NOMO-1 treated with DMSO at 0.1 percent for 48 hours (cell line): ENCODE data around the gene MCAM.

ENCODE experiments used
- DNase-seq: peaks from one replicate; lab custom pipeline; 2025; ENCODE audit not compliant: unreplicated experiment; lab: John Stamatoyannopoulos, UW

Gene MCAM, protein sequence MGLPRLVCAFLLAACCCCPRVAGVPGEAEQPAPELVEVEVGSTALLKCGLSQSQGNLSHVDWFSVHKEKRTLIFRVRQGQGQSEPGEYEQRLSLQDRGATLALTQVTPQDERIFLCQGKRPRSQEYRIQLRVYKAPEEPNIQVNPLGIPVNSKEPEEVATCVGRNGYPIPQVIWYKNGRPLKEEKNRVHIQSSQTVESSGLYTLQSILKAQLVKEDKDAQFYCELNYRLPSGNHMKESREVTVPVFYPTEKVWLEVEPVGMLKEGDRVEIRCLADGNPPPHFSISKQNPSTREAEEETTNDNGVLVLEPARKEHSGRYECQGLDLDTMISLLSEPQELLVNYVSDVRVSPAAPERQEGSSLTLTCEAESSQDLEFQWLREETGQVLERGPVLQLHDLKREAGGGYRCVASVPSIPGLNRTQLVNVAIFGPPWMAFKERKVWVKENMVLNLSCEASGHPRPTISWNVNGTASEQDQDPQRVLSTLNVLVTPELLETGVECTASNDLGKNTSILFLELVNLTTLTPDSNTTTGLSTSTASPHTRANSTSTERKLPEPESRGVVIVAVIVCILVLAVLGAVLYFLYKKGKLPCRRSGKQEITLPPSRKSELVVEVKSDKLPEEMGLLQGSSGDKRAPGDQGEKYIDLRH

DNA sequence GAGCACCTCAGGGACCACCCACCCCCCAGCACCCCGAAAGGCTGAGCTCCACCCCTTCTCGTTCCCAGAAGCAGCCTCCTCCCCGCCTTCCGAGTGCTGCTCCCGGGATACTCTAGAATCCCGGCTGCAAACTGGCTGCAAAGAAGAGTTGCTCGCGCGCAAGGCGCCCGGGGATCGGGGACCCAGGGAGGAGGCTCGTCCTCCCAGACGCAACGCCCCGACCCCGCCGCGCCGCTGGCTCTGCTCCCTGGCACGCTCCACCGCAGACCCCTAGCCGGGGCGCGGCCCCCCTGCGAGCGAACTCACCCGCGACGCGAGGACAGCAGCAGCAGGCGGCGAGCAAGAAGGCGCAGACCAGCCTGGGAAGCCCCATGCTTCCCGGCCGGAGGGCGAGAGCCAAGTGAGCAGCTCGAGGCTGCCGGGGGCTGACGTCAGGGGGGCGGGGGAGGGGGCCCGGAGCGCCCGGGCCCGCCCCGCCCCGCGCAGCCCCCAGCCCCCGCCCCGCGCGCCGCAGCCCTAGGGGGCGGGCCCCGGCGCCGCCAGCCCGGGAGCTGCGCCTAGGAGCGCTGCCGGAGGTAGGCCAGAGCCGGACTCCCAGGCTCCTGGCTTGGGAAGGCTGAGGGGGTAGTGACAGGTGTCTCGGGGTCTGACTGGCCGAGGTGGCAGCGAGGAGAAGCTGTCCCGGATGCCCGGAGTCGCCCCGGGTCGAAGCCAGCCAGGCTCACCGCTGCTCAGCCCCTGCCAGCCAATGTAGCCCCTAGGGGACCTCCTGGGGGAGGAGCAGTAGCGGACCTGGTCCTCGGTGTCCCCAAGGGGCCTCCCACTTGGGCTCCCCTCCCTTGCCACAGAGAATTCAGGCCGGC, at the start of gene MCAM:
Gene MCAM, minus strand, starts transcription at position 402 of the 863 bp plus-strand sequence. Its CDS starts 29 bp downstream, at position 373.
- no peak for DNase-seq

DNA sequence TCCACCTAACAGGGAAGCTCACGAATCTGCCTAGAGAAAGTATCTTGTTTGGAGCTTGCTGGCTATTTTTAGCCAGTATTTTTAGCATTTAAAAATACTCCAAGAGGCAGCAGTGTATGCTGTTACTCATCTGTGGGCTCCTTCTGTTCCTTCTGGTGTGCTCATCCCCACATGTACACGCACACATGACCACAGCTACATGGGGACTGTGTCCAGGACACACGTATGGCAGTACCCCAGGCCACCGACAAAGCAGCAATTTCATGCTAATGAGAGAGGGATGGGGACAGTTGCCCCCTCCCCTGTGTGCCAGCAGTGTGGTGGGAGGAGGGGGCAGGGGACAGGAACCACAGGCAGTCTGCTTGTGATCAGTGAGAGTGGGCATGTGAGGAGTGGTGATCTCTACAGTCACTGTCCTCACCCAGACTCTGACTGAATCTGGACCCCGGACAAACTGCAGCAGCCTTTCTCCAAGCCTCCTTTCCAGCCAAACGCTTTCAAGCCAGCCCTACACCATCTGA, 48.2 kb upstream of the MCAM start:
- DNase-seq = peak; percentile 20

DNA sequence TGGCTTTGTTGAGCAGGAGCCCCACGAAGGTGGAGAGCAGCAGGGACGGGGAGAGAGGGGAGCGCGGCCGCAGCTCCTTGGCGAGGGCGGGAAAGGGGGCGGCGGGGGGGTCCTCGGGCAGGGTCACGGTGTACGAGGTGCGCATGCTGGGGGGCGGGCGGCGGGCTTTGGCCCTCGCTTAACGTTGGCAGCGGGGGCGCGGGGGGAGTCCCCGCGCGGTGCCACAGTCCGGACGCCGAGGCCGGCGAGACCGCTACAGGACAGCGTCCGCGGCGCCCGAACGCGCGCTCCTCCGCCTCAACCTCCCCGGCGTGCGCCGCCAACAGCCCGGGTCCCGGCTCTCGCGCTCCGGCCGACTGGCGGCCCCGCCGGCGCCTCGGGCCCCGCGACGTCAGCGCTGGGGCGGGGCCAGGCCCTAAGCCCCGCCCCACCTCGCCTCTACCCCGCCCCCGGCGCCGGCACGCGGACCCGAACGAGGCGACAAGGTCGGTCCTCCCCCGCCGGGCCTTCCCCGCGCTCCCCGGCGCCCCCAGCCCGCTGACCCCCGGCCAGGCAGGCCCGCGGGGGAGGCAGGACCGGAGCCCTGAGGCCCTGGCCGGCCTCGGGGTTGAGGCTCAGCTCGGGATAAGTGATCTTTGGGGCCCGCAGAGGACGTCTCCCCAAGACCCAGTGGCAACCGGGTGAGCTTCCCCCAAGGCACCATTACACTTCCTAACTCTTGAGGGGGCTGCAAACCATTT, 47.1 kb upstream of the MCAM start:
- peak; percentile 25 for DNase-seq

DNA sequence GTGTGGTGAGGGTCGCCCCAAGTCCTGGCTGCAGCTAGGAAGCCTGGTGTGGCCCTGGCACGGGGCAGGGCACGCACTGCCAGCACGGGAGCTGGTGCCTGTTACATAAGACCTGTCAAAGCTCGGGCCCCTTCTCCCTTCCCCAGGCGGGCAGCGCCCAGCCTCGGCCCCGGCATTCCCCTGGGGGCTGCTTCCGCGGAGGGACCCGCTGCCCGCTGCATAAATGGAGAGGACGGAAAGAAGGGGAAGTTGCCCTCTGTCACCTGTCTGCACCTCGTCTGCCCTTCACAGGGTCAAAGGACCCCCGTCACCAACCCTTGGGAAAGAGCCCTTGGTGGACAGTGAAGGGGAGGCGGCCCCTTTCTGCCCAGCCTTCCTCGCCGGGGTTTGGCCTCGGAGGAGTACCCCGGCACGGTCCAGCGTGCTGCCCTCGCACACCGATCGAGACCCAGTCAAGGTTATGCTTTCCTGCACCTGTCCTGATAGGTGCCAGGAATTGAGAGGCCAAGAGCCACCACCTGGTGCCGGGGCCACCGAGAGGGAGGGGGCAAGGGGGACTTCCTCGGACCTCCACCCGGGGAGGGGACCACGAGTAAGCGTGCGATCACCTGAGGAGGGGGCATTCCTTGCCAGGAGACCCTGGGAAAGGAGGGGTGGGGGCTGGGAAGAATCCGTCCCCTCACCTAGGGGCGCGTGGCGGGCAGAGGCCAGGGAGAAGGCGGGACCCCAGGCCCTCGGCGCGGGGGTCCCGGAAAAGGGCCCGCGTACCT, 46.3 kb upstream of the MCAM start:
- DNase-seq = no peak

DNA sequence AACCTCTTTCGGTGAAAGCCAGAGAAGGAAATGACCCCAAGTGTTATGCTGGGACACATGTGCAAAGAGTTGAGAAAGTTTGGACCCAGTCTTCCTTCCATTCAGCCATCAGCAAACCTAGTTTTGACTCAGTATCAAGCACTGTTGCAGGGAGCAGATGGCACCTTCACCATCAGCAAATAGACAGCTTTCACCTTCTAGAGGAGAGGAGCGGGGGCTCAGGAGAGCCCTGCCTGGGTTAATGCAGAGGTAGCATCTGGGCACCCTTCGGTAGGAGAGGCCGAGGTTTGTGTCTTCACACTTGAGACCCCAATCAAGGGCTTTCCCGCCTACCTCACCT, 45.8 kb upstream of the MCAM start:
- DNase-seq = no peak

DNA sequence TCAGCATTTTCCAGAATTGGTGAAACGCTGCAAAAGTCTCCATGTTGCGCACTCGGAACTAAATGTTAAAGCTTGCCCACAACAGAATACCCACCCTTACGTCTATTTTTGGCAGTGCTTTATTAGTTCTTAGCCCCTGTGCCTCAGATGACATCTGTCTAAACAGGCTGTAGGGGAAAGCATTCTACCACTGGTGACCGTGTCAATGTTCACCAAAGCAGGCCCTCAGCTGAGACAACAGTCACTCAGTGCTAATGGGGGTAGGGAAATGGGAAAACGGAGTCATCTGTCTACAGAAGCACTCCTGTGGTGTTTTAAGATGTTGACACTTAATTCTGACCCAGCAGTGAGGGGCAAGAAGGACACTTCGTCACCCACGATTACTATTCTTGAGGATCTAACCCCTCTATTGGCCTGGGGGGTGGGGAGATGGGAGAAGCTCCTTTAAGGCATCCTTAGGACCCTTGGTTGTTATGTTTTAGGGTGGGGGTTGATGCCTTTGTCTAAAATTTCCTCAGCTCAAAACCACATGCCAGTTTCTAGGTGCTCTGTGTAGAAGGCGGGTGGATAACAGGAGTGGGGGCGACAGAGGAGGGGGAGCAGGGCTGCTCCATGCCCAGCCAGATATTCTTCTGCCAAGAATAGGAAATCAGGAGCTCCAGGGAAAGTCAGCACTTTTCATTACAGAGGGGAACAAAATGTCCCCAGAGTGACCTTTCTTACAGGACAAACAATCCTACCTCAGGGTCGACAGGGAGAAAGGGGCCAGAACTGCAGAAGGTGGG, 45.2 kb upstream of the MCAM start:
- no peak for DNase-seq

DNA sequence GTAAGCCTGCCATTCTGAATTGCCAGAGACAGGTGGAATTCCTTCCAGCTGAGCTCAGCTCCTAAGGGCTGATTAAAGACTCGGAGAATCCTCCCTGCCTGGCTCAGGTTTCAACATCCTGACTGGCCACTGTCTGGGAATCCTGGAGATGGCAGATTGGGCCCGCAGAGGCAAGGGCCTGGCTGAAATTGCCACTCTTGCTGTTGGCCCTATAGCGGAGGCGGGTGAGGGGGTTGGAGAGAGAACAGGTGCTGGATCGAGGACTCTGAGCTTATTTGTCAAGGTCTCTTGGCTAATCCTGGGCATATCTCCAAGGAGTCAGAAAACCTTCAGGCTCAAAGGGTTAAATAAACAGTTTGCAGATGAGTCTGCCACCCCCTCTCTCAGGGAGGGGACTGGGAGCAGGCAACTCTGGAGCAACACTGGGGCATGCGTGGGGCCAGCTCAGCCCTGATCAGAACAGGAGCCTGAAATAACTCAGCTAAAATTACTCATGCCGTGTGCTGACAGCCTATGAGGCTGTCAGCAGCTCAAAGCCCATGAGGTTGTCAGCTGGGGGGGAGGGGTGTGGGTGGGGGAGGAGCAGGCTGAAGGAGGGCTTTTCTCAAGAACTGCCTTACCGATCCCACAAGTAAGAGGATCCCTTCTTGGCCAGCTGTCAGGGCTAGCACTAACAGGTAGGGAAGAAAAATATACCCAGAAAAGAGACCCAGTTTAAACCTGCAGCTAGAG, 44.3 kb upstream of the MCAM start:
- DNase-seq = peak; percentile 70

DNA sequence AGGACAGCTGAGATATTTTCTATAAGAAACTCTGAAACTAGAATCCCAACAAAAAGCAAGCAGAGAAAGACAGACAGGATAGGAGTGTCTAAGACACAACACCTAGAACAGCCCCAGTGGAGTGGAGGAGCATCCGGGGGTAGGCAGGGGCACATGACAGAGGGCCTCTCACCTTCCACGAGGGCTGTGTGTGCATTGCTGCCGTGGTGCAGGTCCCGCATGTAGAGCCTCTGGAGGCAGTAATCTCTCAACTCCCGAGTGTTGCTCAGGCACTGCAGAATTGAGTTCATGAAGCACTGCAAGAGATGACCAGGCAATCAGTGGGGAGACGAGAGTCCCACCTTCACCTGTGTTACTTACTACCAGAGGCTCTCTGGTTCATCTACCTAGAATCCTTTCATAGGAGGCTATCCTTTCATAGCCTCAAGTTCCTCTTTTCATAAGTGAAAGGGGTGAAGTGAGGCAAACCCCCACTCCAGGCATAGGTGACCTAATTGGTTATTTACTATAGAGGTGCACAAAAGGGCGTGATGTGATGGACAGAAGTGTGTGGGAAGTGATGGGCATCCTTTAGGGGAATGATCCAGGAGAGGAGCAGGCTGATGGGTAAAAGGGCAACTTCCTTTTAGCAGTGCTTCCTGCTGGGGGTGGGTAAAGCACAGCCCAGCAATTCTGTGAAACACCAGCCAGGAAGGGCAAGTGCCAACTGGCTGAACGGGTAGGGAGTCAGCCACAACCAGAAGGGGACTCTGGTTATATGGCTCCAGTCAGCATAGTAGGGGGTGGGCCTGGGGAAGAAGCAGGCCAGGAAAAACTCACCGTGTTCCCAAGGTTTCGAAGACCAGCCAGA, 42.7 kb upstream of the MCAM start:
- DNase-seq = peak; percentile 29

DNA sequence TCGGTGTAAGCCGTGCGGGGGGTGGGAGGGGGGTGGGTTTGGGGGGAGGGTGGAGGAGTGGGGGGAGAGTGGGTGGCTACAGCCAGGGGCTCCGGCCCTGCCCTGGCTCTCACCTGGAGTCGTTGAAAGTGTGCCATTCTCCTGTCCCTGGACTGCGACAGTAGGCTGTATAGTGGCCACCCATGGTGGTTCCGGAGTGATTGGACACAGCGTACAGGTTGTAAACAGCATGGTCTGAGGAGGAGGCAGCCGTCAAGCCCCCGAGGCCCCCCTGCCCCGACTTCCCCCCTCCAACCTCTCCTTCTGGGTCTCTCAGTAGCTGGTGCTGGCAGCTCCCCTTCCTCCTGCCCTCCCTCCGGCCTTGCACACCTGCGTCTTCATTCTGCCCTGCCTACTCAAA, 40.1 kb upstream of the MCAM start:
- no peak for DNase-seq

DNA sequence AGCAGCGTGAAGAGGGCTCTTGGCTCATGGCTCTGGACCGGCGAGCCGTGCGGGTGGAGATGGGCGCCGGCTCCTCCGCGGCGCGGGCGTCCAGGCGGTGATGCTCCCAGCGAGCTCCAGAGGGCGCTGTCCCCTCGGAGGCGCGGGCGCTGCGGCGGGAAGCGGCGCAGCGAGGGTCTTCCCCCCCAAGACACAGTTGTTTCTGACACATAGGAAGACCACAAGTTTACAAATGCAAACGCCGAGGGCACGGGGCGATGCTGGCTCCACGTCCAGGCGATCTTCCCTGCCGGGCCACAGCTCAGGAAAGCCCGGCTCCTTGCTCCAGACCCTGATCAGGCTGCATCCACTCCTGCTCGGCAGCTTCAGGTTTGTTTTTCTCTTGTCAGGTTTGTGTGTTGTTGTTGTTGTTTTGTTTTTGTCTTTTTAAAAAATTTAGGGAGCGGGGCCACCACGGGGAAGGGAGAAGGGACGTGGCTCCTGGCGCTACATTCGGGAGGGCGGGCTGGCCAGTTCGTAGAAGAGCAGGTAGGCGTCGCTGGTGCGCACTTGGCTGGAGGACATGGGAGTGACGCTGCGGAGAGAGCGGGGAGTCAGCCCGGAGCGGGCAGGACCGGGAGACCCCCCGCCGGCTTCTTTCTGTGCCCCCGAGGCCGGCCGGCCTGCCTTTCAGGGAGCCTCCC, 39.6 kb upstream of the MCAM start:
- DNase-seq = peak; percentile 77

DNA sequence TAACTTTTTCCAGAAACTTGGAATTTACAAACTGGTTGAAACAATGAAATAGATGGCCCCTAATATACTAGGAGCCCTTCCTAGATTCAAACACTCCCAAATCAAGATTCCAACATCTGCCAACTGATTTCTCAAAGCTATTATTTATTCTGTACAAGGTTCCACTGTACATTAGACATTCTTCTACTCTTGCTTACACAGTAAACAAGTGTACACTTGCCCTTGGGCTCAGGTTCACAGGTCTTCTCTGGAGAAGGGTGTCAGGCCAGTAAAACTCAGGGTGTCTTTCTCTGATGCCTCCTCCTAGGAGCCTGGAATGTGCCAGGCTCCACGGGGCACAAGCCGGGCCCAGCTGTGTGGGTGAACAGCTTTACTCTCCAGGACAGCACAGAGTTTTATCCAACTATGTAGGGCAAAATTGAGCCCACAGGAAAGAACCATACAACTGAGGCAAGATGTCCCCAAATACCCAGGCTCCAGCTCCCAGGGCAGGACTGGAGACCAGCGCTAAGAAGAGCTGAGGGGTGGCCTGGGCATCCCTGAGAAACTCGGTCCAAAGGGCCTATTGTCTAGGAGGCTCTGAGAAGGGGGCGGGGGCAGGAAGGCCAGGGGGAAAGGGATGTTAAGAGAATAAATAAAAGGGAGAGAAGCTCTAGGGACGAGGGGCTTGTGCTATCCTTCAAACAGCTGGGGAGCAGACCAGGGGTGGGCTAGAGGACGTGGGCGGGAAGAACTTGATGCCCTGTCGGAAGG, 38.3 kb upstream of the MCAM start:
- DNase-seq = no peak

DNA sequence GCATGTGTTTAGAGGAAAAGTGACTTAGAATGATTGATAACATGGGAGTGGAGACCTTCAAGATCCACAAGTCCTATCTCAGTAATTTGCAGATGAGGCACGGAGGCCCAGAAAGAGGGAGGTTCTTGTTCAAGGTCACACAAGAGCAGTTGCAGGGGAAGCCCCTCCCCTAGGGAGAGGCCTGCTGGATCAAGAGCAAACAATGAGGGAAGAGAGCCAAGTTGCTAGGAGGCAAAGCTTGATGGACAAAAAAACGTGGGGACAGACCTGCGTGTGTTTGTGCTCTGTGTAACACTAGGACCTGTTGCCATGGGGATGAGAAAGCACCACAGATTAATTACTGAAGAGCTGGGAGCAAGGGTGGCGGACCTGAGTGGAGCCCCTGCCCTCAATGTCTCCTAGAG, 35.9 kb upstream of the MCAM start:
- DNase-seq = no peak

DNA sequence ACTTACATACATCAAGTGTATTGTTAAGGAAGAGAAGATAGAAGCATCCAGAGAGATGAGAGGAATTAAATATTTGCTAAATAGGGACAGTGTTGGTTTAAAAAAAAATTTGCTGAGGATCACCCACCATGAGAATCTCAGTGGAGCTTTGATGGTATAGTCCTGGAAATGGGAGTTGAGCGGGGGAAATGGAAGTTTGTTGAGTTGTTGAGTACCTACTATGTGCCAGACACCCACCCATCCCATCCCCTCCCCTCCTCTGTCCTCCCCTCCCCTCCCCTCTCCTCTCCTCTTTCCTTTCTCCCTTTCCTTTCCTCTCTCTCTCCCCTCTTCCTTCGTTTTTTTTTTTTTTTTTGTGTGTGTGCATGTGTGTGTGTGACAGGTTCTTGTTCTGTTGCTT, 34.3 kb upstream of the MCAM start:
- no peak for DNase-seq

DNA sequence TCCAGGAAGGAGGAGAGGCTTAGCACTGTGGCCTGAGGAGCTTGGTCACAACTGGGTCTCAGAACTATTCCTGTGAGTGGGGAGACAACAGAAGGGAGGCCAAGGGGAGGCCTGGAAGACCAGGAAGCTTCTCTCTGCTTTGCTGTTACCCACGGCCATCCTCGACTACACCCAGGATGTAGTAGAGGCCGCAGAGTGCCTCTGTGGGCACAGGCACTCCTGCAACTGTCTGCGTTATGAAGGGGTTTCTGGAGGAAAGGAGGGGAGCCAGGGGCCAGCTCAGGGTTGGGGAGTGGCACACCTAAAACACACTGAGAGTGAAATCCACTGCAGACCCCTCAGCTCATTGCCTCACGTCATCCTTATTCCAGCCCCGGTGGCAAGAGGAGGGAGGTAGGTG, 33.4 kb upstream of the MCAM start:
- DNase-seq = no peak

DNA sequence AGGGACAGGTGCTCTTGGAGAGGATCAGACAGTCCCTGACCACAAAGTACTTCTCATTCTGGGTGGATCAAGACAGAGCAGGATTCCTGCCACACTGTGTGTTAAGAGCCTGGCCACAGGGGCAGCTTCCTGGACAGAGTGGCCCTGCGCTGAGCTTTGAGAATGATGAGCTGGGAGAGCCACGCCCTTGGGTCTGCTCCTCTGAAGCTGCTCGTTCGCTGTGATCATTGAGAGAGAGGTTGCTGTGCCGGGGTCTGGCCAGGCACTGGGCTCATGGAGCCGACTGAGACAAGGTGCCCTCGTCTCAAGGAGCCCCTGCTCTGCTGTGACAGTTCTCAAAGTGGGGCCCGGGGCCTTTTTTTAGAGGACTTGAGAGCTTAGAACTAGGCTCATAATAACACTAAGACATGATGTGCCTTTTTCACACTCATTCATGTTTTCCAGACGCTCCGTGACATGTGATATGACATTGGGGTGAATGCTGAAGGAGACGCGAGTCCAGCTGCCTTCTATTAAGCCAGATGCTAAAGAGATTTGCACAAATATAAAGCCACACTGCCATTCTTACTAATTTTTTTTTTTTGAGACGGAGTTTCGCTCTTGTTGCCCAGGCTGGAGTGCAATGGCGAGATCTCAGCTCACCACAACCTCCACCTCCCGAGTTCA, 31.1 kb upstream of the MCAM start:
- no peak for DNase-seq

DNA sequence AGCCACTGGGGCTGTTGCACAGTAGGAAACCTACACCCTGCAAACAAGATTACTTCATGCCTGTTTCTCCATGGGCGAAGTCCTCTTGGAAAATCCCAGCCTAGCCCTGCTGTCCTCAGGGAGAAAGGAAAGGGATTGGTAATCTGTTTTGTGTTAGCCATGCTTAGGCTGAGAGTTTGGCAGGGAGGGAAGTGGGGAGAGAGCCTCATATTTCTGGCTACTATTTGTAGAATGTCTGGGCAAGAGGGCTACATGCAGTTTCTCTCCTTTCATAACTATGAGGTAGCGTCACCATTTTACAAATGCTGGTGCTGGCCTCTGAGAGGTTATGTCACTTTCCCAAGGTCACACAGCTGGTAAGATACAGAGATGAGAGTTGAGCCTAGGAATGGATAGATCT, 30.3 kb upstream of the MCAM start:
- DNase-seq = no peak
